ENCODE data around the gene SEMA4B.
A peak's percentile ranks its signal among the peaks of the same experiment; 100 is the strongest.
"Not testable (repeated sequence)": the region's sequence is repeated elsewhere in the genome, so short reads cannot be mapped to it uniquely, and the experiment has no call there.

The SEMA4B gene

DNA sequence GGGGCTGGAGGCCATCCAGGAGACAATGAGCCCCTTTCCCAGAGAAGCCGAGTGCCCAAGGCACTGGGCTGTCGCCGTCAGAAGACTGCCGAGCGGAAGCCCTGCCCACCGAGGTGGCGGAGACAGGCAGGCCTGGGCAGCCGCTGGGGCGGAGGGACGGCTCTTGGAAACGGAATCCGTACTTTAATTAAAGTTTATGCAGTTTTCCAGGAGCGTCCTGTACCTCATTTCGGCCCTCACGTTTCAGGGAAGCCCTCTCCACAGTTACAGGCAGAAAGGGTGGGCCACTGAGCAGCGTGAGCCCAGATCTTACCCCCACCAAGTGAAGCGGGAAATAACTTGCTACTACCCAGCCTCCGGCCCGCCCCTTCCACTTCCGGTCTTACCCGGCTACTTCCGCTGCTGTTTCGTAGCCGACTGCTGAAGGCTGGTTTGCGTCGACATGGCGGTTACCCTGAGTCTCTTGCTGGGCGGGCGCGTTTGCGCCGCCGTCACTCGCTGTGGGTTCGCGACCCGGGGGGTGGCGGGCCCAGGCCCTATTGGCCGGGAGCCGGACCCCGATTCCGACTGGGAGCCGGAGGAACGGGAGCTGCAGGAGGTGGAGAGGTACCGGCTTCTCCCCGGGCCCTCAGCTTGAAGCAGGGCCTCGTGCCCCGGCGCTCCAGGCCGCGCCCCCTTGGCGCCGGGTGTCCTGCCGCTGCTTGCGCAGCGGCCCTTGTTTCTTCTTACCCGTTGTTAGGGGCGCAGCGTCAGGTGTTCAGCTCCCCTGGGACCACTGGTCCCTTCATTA is 64.3 kb downstream of the SEMA4B start, which contains the start of gene NGRN:
NGRN (plus strand) TSS at position 402 of the 790 bp plus-strand sequence; CDS start at position 443, 41 bp downstream.
- peak; percentile 87 to 89 for DNase-seq

DNA sequence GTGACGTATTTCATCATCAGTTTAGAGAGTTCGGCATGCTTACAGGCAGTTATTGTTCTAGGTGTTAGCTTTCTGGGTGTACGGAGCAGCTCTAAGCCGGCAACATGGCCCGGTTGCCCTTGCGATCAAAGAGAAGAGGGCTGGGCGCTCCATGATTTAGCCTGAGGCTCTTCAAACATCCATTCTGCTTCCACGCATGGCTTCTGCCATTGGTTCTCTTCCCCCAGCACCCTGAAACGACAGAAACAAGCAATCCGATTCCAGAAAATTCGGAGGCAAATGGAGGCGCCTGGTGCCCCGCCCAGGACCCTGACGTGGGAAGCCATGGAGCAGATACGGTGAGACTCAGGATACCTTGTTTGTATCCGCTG is 64.9 kb downstream of the SEMA4B start:
- peak; percentile 26 to 27 for DNase-seq

DNA sequence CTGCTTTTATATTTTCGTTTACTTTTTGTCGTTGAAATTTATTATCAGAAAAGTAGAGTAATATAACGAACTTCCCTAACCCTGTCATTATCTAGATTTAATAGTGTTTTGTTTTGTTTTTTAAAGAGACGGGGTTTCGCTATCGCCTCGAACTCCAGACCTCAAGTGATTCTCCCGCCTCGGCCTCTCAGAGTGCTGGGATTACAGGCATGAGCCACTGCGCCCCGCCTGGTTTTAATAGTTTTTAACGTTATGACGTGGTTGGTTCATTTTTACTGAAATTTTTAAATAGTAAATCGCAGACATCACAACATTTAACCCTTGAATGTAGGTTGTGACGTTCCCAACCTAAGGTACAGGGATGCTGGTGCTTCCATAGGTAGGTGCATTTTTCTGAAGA is 65.4 kb downstream of the SEMA4B start:
- DNase-seq = peak in 1 of 2 experiments; percentile 9

DNA sequence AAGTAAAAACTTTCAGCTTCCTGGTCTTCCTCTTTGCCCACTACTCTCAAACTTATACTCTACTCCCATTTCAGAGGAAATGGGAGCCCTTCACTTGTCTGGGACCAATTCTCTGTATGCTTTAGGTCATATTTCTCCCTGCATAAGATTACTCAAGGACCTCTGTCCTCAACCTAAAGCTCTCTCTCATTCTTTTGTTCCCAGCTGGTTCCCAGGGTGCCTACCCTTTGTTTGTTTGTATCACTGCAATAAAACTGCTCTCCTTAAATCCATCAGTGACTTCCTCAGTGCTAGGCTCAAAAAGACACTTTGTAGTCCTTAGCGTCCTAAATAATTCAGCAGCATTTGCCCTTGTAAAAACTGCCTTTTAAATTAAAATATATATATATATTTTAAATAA is 67.3 kb downstream of the SEMA4B start:
- DNase-seq = no peak

DNA sequence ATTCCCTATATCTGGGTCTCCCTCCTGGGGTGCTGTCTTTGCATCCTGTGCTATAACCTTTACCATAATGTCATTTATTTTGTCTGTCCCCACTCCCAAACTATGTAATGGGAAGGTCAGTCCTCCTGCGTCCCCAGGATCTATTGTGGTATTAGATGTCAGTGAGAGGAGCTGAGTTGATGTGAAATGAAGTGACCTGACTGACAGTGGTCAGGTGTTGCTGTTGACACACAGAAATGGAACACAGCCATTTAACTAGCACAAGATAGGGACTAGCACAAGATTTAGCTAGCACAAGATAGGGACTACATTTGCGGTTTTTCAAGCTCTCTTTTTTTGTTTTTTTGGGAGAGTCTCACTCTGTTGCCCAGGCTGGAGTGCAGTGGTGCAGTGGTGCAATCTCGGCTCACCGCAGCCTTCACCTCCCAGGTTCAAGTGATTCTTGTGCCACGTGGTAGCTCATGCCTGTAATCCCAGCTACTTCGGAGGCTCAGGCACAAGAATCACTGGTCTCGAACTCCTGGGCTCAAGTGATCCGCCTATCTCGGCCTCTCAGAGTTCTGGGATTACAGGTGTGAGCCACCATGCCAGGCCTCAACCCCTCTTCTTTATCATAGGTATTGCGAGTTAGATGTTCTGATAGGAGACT is 69.5 kb downstream of the SEMA4B start:
- DNase-seq = no peak

DNA sequence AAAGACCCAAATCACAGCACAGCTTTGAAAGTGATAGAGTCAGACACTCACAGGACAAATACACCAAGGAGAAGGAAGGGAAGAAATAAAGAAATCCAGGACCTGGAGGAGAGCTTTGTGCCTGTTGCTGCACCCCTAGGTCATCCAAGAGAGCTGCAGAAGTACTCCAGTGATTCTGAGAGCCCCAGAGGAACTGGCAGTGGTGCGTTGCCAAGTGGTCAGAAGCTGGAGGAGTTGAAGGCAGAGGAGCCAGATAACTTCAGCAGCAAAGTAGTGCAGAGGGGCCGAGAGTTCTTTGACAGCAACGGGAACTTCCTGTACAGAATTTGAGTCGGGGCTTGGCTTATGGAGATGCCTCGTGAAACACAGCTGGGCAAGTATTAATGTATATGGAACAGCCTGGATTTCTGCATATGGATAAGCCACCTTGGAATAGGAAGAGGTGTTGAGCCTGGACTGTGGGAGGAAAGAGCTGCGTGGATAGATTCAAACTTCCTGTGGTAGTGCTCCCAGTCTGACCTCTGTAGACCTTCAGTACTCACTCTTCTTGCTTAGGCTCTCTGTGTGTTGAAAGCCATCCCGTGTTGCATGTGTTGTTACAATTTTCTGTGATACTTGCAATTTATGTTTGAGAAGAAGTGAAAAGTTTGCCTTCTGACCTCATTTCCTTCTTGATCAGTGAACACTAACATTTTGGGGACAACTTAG is 70.5 kb downstream of the SEMA4B start:
- DNase-seq = no peak

DNA sequence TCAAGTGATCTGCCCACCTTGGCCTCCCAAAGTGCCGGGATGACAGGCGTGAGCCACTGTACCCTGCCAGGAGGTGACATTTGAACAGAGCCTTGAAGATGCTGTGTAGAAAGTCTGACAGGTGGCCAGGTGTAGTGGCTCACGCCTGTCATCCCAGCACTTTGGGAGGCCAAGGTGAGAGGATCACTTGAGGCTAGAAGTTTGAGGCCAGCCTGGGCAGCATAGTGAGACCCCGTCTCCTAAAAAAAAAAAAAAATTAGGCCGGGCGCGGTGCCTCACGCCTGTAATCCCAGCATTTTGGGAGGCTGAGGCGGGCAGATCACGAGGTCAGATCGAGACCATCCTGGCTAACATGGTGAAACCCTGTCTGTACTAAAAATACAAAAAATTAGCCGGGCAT is 77.3 kb downstream of the SEMA4B start:
- not testable (repeated sequence) for DNase-seq
